PC-9 (cell line): ENCODE results near the gene CD48. TPM values are rescaled to one million over a fixed set of nuclear protein-coding genes. Genes with fewer than 3 reads are reported as not detected.

ENCODE experiments used
- BruUV-seq: library from RNA; stranded (reverse); fragments of 400-500 nt; replicated peaks from 2 replicates; lab custom pipeline; 2021; lab: Mats Ljungman, UMichigan
- CTCF ChIA-PET: fragments of 300-600 bp; sonication (Branson Sonifier 250); formaldehyde crosslinking; loops from one replicate; lab custom pipeline; 2022; ENCODE audit warnings: antibody characterized with exemption; lab: Charles Lee
- POLR2A ChIA-PET: fragments of 300-600 bp; sonication (Branson Sonifier 250); formaldehyde crosslinking; loops from one replicate; lab custom pipeline; 2022; ENCODE audit warnings: antibody characterized with exemption; ENCODE audit not compliant: unreplicated experiment; lab: Charles Lee
- DNase-seq, 2 experiments: peaks; one replicate each; pipeline versions ENCODE4 v3.0.0 to v3.0.0-alpha.2; 2015 to 2022; ENCODE audit warnings: mixed read lengths in 1 of 2
- H2AFZ ChIP-seq: fragments of 200-600 bp; sonication (generic); 2 replicates; pipeline ENCODE4 v1.8.1; 2017; ENCODE audit warnings: antibody characterized with exemption
- H3F3A ChIP-seq: fragments of 200-600 bp; sonication (generic); 2 replicates; pipeline ENCODE4 v1.8.1; 2017; ENCODE audit warnings: antibody characterized with exemption, mild to moderate bottlenecking, low read depth; ENCODE audit not compliant: insufficient read depth
- H3K27ac ChIP-seq: fragments of 200-600 bp; sonication (generic); 2 replicates; pipeline ENCODE4 v1.6.1; 2016; ENCODE audit warnings: mixed run types
- H3K27me3 ChIP-seq: fragments of 200-600 bp; sonication (generic); 2 replicates; pipeline ENCODE4 v1.6.1; 2016; ENCODE audit warnings: low read depth, mixed run types; ENCODE audit not compliant: insufficient read depth
- H3K36me3 ChIP-seq: fragments of 200-600 bp; sonication (generic); 2 replicates; pipeline ENCODE4 v1.6.1; 2016; ENCODE audit warnings: low read depth, mixed run types
- H3K4me1 ChIP-seq: fragments of 200-600 bp; sonication (generic); replicated peaks from 2 replicates; pipeline ENCODE4 v1.6.1; 2016; ENCODE audit warnings: mixed run types; ENCODE audit not compliant: insufficient read depth
- H3K4me2 ChIP-seq: fragments of 200-600 bp; sonication (generic); 2 replicates; pipeline ENCODE4 v1.6.1; 2017; ENCODE audit warnings: mixed run types
- H3K4me3 ChIP-seq: fragments of 200-600 bp; sonication (generic); 2 replicates; pipeline ENCODE4 v1.6.1; 2016; ENCODE audit warnings: mixed run types
- H3K79me2 ChIP-seq: fragments of 200-600 bp; sonication (generic); 2 replicates; pipeline ENCODE4 v1.6.1; 2017; ENCODE audit warnings: low read depth, mixed run types
- H3K9me2 ChIP-seq: fragments of 200-600 bp; sonication (generic); 2 replicates; pipeline ENCODE4 v1.8.1; 2017; ENCODE audit warnings: mild to moderate bottlenecking; ENCODE audit not compliant: insufficient read depth
- H3K9me3 ChIP-seq: fragments of 200-600 bp; sonication (generic); 2 replicates; pipeline ENCODE4 v1.8.1; 2016; ENCODE audit warnings: low read depth; ENCODE audit not compliant: insufficient read depth
- H4K20me1 ChIP-seq: fragments of 200-600 bp; sonication (generic); 2 replicates; pipeline ENCODE4 v1.8.1; 2017; ENCODE audit not compliant: insufficient read depth
- EZH2 ChIP-seq: fragments of 200-600 bp; sonication (generic); IDR thresholded peaks from 2 replicates; pipeline ENCODE4 v1.8.0; 2017; ENCODE audit warnings: antibody characterized with exemption, low read depth
- intact Hi-C: fragments of 100-400 bp; cut with micrococcal nuclease; formaldehyde crosslinking; loops from one replicate; pipeline ENCODE4 v1.10.0; 2022; ENCODE audit not compliant: unreplicated experiment
- total RNA-seq: library from RNA; stranded (reverse); gene quantifications from 2 replicates; pipeline ENCODE4 v1.2.3, GENCODE V29; 2021
- TF ChIP-seq, protein P1 (sequence below): fragments of 200-600 bp; sonication (generic); conservative IDR thresholded peaks from 2 replicates; pipeline ENCODE4 v1.6.1; 2017; ENCODE audit warnings: mixed run types, antibody characterized with exemption, mild to moderate bottlenecking, moderate library complexity

CD48 gene
- total RNA-seq, 1 experiment from 2014 or later, result not detected

DNA sequence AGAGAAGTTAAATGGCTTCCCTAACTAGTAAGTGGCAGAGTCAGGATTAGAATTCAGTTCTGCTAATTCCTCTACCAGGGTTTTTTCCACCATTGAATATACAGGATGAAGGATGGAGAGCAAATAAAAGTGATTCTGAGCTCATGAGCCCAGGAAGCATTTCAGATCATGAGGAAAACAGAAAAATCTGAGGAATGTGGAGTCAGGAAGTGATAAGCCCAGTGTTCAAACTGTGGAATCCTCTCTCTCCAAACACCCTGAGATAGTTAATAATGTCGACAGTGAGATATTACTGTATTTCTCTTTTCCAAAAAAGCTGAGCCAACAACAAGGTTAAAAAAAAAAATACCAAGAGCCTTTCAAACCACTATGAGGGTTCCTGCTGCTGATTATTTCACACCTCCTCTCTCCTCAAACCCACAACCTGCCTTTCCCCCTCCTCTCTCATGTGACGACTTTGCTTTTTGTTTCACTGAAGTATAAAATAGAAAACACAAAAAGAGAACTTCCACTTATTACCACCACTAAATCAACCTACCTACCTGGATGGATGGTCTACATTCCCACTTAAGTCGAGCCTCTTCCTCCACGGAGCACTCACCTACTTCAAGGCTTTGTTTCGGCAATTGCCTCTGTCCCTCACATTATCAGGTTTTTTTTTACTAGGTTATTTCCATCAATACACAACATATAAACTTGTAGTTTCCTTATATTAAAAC is 73.6 kb downstream of the CD48 start:
- Histone ChIP-seq H4K20me1 (no peaks in the 10 kb centered on the region), H3K4me2 (no peak overlapping the region), H3K4me1 (no peaks in the 10 kb centered on the region), H2AFZ (no peak overlapping the region), H3K27ac (no peak overlapping the region), H3K79me2 (no peaks in the 10 kb centered on the region), H3K9me3 (no peaks in the 10 kb centered on the region), H3K4me3 (no peak overlapping the region), H3K9me2 (no peaks in the 10 kb centered on the region), H3K36me3 (no peaks in the 10 kb centered on the region), H3K27me3 (peaks cover 56% of the 10 kb centered on the region), H3F3A (no peaks in the 10 kb centered on the region)
- ChIA-PET POLR2A (no interaction called here), CTCF (no interaction called here)
- DNase-seq, result no peak
- TF ChIP-seq EZH2, result no peak
- TF ChIP-seq, protein P1, sequence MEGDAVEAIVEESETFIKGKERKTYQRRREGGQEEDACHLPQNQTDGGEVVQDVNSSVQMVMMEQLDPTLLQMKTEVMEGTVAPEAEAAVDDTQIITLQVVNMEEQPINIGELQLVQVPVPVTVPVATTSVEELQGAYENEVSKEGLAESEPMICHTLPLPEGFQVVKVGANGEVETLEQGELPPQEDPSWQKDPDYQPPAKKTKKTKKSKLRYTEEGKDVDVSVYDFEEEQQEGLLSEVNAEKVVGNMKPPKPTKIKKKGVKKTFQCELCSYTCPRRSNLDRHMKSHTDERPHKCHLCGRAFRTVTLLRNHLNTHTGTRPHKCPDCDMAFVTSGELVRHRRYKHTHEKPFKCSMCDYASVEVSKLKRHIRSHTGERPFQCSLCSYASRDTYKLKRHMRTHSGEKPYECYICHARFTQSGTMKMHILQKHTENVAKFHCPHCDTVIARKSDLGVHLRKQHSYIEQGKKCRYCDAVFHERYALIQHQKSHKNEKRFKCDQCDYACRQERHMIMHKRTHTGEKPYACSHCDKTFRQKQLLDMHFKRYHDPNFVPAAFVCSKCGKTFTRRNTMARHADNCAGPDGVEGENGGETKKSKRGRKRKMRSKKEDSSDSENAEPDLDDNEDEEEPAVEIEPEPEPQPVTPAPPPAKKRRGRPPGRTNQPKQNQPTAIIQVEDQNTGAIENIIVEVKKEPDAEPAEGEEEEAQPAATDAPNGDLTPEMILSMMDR, result no peak
- no TSS peak for BruUV-seq
- intact Hi-C loops, result no loop called here

- Histone ChIP-seq H4K20me1 (no peaks in the 10 kb centered on the region), H3K27ac (no peak overlapping the region), H3F3A (no peaks in the 10 kb centered on the region), H3K36me3 (no peaks in the 10 kb centered on the region), H3K9me3 (no peaks in the 10 kb centered on the region), H2AFZ (no peak overlapping the region), H3K79me2 (no peaks in the 10 kb centered on the region), H3K4me3 (no peak overlapping the region), H3K4me2 (no peak overlapping the region), H3K4me1 (no peaks in the 10 kb centered on the region), H3K27me3 (peaks cover 58% of the 10 kb centered on the region), H3K9me2 (no peaks in the 10 kb centered on the region)
- POLR2A ChIA-PET, result no interaction called here
- TF ChIP-seq, protein P1, result no peak
- no peak for TF ChIP-seq EZH2
- BruUV-seq, result no TSS peak
- intact Hi-C loops, result no loop called here
- CTCF ChIA-PET, result no interaction called here
- DNase-seq, result no peak
Measured at GRCh38 chr1:160637065-160637464, 74.6 kb downstream of the CD48 start.

- ChIA-PET CTCF (no interaction called here), POLR2A (no interaction called here)
- no peaks in the 10 kb centered on the region for H3K36me3 ChIP-seq
- TF ChIP-seq, protein P1, result no peak
- TF ChIP-seq EZH2, result no peak
- intact Hi-C loops, result no loop called here
- no peaks in the 10 kb centered on the region for H3K79me2 ChIP-seq
- no peak for DNase-seq
- H3F3A ChIP-seq, result no peaks in the 10 kb centered on the region
- BruUV-seq, result no TSS peak
- no peak overlapping the region for H3K27ac ChIP-seq
- no peaks in the 10 kb centered on the region for H3K4me1 ChIP-seq
- no peak overlapping the region for H2AFZ ChIP-seq
- H3K9me3 ChIP-seq, result no peaks in the 10 kb centered on the region
- no peaks in the 10 kb centered on the region for H4K20me1 ChIP-seq
- H3K4me3 ChIP-seq, result no peak overlapping the region
- H3K4me2 ChIP-seq, result no peak overlapping the region
- no peaks in the 10 kb centered on the region for H3K9me2 ChIP-seq
- H3K27me3 ChIP-seq, result peaks cover 62% of the 10 kb centered on the region
Measured at GRCh38 chr1:160636547-160636946, 75.1 kb downstream of the CD48 start.
